ENCODE data around the gene ISOC2. TPM values are rescaled to one million over a fixed set of nuclear protein-coding genes. Genes with fewer than 3 reads are reported as not detected.
"Not testable (repeated sequence)": the region's sequence is repeated elsewhere in the genome, so short reads cannot be mapped to it uniquely, and the experiment has no call there.

The ISOC2 gene
- polyA plus RNA-seq, 2 of the 4 experiments (the other 2 are of a cell fraction), result 45.3 to 57.8 TPM

- no peak for TF ChIP-seq ZFP36 (IDR thresholded peaks at IDR 0.05; ENCODE audit: borderline replicate concordance, partially characterized antibody)
Observed at GRCh38 chr19:55426042-55426441, 35.4 kb downstream of the ISOC2 start (continued).

- no peak; a peak in 1 of 6 replicates for ATAC-seq
- no peak for DNase-seq (ENCODE audit: low read depth in 1 of 2, low spot score in 1 of 2)
- Histone ChIP-seq H3K4me1 (no peaks in the 10 kb centered on the region), H3K27ac (no peak overlapping the region), H3K4me2 (no peak overlapping the region), H3K9me3 (no peaks in the 10 kb centered on the region), H3K4me3 (no peak overlapping the region)
- FAIRE-seq, result no peak
- ChIA-PET CTCF (interaction anchor here (0.9 to 2.6 kb wide), 8 partner anchors 8 to 283 kb away, joined by 3 to 8 read pairs (median 3); partner anchors contain the start of gene DNAAF3), POLR2A (interaction anchor here (1.0 kb wide), 1 partner anchor 17 kb away, joined by 4 read pairs; the partner anchor contains the start of gene UBE2S)
- WGBS (ENCODE audit: missing lambda C conversion rate), result 53% methylated on average over 3 of the region's 3 CpGs
- TF ChIP-seq HOXB13 (CRISPR knock-in tag; IDR thresholded peaks at IDR 0.05; ENCODE audit: low read depth), result no peak
Observed at GRCh38 chr19:55424518-55424917, 36.9 kb downstream of the ISOC2 start.

GRCh38 chr19:55423225-55424005 lies 38.0 kb downstream of the ISOC2 start:
- Histone ChIP-seq H3K4me2 (no peak overlapping the region), H3K9me3 (no peaks in the 10 kb centered on the region), H3K27ac (no peak overlapping the region), H3K4me3 (no peak overlapping the region), H3K4me1 (peaks cover 2% of the 10 kb centered on the region; the same call in 1 of the 3 replicates)
- ATAC-seq, result no peak
- FAIRE-seq, result peak; percentile 63
- TF ChIP-seq RARB (CRISPR knock-in tag; IDR thresholded peaks at IDR 0.05), result no peak
- no peak for TF ChIP-seq ZNF302 (CRISPR knock-in tag; IDR thresholded peaks at IDR 0.05)
- TF ChIP-seq EP300 (IDR thresholded peaks at IDR 0.05), result no peak
- no peak for TF ChIP-seq CBX2 (IDR thresholded peaks at IDR 0.05; ENCODE audit: borderline replicate concordance, low read depth)
- TF ChIP-seq MAX (IDR thresholded peaks at IDR 0.05), result no peak
- no peak for TF ChIP-seq CBX8 (IDR thresholded peaks at IDR 0.05)
- TF ChIP-seq POLR2AphosphoS2 (conservative IDR thresholded peaks at IDR 0.05; ENCODE audit: low read length), result no peak
- TF ChIP-seq TP53 (CRISPR knock-in tag; IDR thresholded peaks at IDR 0.05), result no peak
- no peak for TF ChIP-seq CHD4 (IDR thresholded peaks at IDR 0.05; ENCODE audit: borderline replicate concordance)
- TF ChIP-seq USF2 (IDR thresholded peaks at IDR 0.05), result no peak
- TF ChIP-seq ZC3H11A (IDR thresholded peaks at IDR 0.05), result no peak
- 37% methylated on average over 13 of the region's 13 CpGs for WGBS (ENCODE audit: missing lambda C conversion rate)
- CTCF ChIA-PET, result interaction anchor here (1.1 to 2.6 kb wide), 6 partner anchors 9 to 282 kb away, joined by 4 to 8 read pairs (median 5); no protein-coding TSS in a partner anchor
- POLR2A ChIA-PET, result no interaction called here
- no peak for DNase-seq (ENCODE audit: low read depth in 1 of 2, low spot score in 1 of 2)

GRCh38 chr19:55421281-55421680 lies 40.2 kb downstream of the ISOC2 start:
- WGBS (ENCODE audit: missing lambda C conversion rate), result 48% methylated on average over 4 of the region's 4 CpGs

GRCh38 chr19:55419624-55420236 lies 41.7 kb downstream of the ISOC2 start:
- 36% methylated on average over 5 of the region's 5 CpGs for WGBS (ENCODE audit: missing lambda C conversion rate)
- peak; percentile 28 to 29; a peak in 3 of 6 replicates for ATAC-seq
- CTCF ChIA-PET, result interaction anchor here (0.9 to 5.7 kb wide), 23 partner anchors 9 to 331 kb away, joined by 3 to 107 read pairs (median 10); partner anchors contain the start of genes SHISA7 and UBE2S
- H3K4me2 ChIP-seq, result no peak overlapping the region
- FAIRE-seq, result no peak
- no peak overlapping the region for H3K4me3 ChIP-seq
- no peak for DNase-seq (ENCODE audit: low read depth in 1 of 2, low spot score in 1 of 2)
- H3K4me1 ChIP-seq, result peaks cover 8% of the 10 kb centered on the region; the same call in 1 of the 3 replicates
- H3K9me3 ChIP-seq, result no peaks in the 10 kb centered on the region
- H3K27ac ChIP-seq, result no peak overlapping the region
- POLR2A ChIA-PET, result interaction anchor here (0.7 to 2.0 kb wide), 3 partner anchors 12 to 19 kb away, joined by 3 to 18 read pairs (median 4); partner anchors contain the start of gene UBE2S
- TF ChIP-seq HOXB13 (CRISPR knock-in tag; IDR thresholded peaks at IDR 0.05; ENCODE audit: low read depth) (no peak), KDM1A (IDR thresholded peaks at IDR 0.05; ENCODE audit: low read depth) (no peak), BCL3 (IDR thresholded peaks at IDR 0.05) (no peak), RAD21 (conservative IDR thresholded peaks at IDR 0.05 in 1 of 2, IDR thresholded peaks at IDR 0.05 in 1 of 2) (no peak), FOSL2 (IDR thresholded peaks at IDR 0.05) (no peak), FOSL2 (CRISPR knock-in tag; IDR thresholded peaks at IDR 0.05) (no peak), JUNB (IDR thresholded peaks at IDR 0.05) (no peak), REST (IDR thresholded peaks at IDR 0.05) (no peak), HEYL (CRISPR knock-in tag; IDR thresholded peaks at IDR 0.05) (no peak)

More at GRCh38 chr19:55421281-55421680, 40.2 kb downstream of the ISOC2 start:
- H3K9me3 ChIP-seq; POLR2A ChIA-PET; H3K4me1 ChIP-seq; H3K4me3 ChIP-seq; H3K27ac ChIP-seq; H3K4me2 ChIP-seq; DNase-seq (ENCODE audit: low read depth in 1 of 2, low spot score in 1 of 2); ATAC-seq; FAIRE-seq: not testable (repeated sequence)
- CTCF ChIA-PET, result interaction anchor here (0.7 to 1.8 kb wide), 6 partner anchors 15 to 376 kb away, joined by 3 to 8 read pairs (median 4); no protein-coding TSS in a partner anchor

Measured in A549 (cell line).